Activated CD4-positive, alpha-beta T cell treated with anti-CD3 and anti-CD28 coated beads, Interleukin-2, amount 50 U/mL, for 1 hour (primary cell): ENCODE results near the gene UBC.
"Not testable (repeated sequence)": the region's sequence is repeated elsewhere in the genome, so short reads cannot be mapped to it uniquely, and the experiment has no call there.

ENCODE experiments used
- DNase-seq: peaks from one replicate; pipeline ENCODE4 v3.0.0-alpha.2; 2020

The UBC gene

GRCh38 chr12:124883263-124884130 lies 31.0 kb downstream of the UBC start:
- DNase-seq = no peak

GRCh38 chr12:124881123-124881522 lies 33.3 kb downstream of the UBC start:
- DNase-seq = no peak

- DNase-seq = not testable (repeated sequence)
These were observed 34.1 kb downstream of the UBC start for GRCh38 chr12:124880335-124880734.

GRCh38 chr12:124878795-124879516 lies 35.5 kb downstream of the UBC start:
- DNase-seq = no peak

GRCh38 chr12:124877423-124877822 lies 37.0 kb downstream of the UBC start:
- DNase-seq = no peak

GRCh38 chr12:124876171-124876570 lies 38.3 kb downstream of the UBC start:
- no peak for DNase-seq

GRCh38 chr12:124875803-124876132 lies 38.7 kb downstream of the UBC start:
- no peak for DNase-seq

GRCh38 chr12:124874988-124875802 lies 39.3 kb downstream of the UBC start:
- DNase-seq = no peak

- DNase-seq = no peak
These were observed 40.3 kb downstream of the UBC start for GRCh38 chr12:124874188-124874587.

GRCh38 chr12:124872068-124872719 lies 42.3 kb downstream of the UBC start:
- DNase-seq = no peak

- no peak for DNase-seq
These were observed 43.2 kb downstream of the UBC start for GRCh38 chr12:124871297-124871696.

GRCh38 chr12:124870515-124870914 lies 43.9 kb downstream of the UBC start:
- DNase-seq = no peak

- no peak for DNase-seq
These were observed 45.3 kb downstream of the UBC start for GRCh38 chr12:124869059-124869665.

- no peak for DNase-seq
These were observed 46.0 kb downstream of the UBC start for GRCh38 chr12:124868252-124869058.

- no peak for DNase-seq
These were observed 47.0 kb downstream of the UBC start for GRCh38 chr12:124867401-124867930.

GRCh38 chr12:124866883-124867400 lies 47.5 kb downstream of the UBC start:
- DNase-seq = no peak

- no peak for DNase-seq
These were observed 48.1 kb downstream of the UBC start for GRCh38 chr12:124866195-124866882.

GRCh38 chr12:124865728-124866127 lies 48.7 kb downstream of the UBC start:
- no peak for DNase-seq

GRCh38 chr12:124864326-124864752 lies 50.1 kb downstream of the UBC start:
- DNase-seq = no peak
